GM19452 (cell line): ENCODE data around the gene POM121C.
"Not testable (repeated sequence)": the region's sequence is repeated elsewhere in the genome, so short reads cannot be mapped to it uniquely, and the experiment has no call there.

Source experiments
- ATAC-seq: cut with Tn5 transposase; IDR thresholded peaks from one replicate; pipeline ENCODE4 v1.9.1; 2021; ENCODE audit not compliant: unreplicated experiment

Gene POM121C

DNA sequence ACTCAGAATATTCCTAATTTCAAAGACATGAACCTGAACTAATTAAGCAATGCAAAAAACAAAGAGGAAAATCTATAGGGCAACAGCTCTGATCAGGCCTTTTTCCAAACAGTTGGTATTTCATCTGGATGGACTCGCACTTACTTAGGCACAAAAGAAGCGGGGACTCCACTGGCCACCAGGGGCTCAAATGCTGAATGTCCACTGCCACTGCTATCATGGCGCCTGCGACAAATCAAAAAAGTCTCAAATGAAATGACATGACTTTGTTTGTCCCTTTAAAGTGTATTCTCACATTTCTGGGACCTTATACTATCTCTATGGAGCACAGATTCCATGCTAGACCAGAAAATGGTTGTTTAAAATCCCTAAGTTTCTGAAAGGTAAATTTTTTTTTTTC, 47.1 kb downstream of the POM121C start:
- ATAC-seq: not testable (repeated sequence)

- ATAC-seq: not testable (repeated sequence)
Observed at GRCh38 chr7:75423481-75423880, 62.6 kb downstream of the POM121C start.

GRCh38 chr7:75421798-75422710, 64.0 kb downstream of the POM121C start:
- ATAC-seq: not testable (repeated sequence)

GRCh38 chr7:75420152-75420551, 65.9 kb downstream of the POM121C start:
- not testable (repeated sequence) for ATAC-seq

GRCh38 chr7:75419693-75420092, 66.4 kb downstream of the POM121C start:
- not testable (repeated sequence) for ATAC-seq

- not testable (repeated sequence) for ATAC-seq
Observed at GRCh38 chr7:75419210-75419609, 66.9 kb downstream of the POM121C start.

- not testable (repeated sequence) for ATAC-seq
Observed at GRCh38 chr7:75418292-75418858, 67.7 kb downstream of the POM121C start.

- ATAC-seq: not testable (repeated sequence)
Observed at GRCh38 chr7:75416787-75417186, 69.3 kb downstream of the POM121C start.

GRCh38 chr7:75415829-75416373, 70.2 kb downstream of the POM121C start:
- not testable (repeated sequence) for ATAC-seq

- ATAC-seq: not testable (repeated sequence)
Observed at GRCh38 chr7:75415428-75415817, 70.7 kb downstream of the POM121C start.

DNA sequence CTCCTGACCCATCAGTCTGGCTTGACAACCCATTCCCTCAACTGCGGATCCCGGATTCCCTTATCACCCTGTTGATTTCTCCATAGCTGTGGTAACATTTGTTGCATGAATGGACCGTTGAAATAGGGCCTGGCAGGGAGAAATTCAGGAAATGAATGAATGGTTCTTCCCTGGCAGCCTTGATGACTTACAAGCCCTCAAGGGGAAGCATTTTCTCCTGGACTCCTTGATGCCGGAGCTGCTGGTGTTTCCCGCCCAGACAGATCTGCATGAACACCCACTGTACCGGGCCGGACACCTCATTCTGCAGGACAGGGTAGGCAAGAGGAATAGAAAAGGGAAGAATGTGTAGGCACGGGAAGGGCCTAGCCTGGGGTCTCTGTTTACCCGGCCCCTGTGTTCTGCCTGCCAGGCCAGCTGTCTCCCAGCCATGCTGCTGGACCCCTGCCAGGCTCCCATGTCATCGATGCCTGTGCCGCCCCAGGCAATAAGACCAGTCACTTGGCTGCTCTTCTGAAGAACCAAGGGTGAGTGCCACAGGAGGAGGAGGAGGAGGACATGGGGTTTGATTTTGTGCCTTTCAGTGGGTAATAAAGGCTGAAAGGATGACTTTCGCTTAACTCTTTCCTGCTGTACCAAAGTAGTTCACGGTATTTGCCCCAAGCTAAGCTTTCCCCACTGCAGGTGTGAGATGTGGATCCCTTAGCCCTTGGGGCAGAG, 71.2 kb downstream of the POM121C start:
- ATAC-seq: not testable (repeated sequence)

GRCh38 chr7:75414204-75414603, 71.9 kb downstream of the POM121C start:
- not testable (repeated sequence) for ATAC-seq

DNA sequence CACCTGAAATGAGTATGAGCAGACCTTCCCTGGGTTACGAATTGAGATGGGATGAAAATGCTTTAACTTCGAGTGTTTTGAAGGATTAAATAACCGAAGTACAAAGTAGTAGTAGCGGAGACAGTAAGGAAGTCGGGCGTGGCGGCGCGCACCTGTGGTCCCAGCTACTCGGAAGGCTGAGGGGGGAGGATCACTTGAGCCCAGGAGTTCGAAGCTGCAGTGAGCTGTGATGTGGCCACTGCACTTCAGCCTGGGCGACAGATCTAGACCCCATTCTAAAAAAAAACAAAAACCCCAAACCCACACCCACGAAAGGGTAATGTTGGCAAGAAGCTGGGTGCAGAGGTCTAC, 75.3 kb downstream of the POM121C start:
- not testable (repeated sequence) for ATAC-seq

DNA sequence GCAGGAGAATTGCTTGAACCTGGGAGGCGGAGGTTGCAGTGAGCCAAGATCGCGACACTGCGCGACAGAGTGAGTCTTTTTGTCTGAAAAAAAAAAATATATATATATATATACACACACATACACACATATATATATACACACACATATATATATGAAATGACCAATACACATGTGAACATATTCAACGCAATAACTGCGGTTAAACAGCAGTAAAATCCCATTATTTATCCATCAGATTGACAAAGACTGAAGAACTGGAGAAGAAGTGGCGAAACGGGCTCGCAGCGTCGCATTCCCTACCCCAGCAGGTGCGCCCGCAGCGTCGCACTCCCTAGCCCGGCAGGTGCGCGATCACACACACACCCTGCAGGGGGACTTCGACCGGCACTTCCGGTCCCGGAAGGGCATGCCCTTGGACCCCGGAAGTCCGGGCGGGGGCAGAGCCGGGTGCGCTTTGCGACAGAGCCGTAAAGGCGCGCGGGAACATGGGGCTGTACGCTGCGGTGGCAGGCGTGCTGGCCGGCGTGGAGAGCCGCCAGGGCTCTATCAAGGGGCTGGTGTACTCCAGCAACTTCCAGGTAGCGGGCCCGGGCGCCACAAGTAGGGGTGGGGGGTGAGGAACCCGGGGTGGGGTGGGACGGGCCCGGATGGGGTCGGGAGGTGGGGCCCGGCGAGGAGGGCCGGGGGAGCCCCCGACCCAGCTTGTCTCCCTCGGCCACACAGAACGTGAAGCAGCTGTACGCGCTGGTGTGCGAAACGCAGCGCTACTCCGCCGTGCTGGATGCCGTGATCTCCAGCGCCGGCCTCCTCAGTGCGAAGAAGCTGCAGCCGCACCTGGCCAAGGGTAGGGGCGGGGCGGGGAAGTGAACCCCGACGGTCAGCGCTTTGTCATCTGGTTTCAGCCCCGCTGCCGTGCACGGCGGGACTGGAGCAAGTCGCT, 75.9 kb downstream of the POM121C start:
- ATAC-seq: peak; percentile 91

GRCh38 chr7:75404663-75405062, 81.4 kb downstream of the POM121C start:
- not testable (repeated sequence) for ATAC-seq

GRCh38 chr7:75403455-75404443, 82.3 kb downstream of the POM121C start:
- not testable (repeated sequence) for ATAC-seq

- ATAC-seq: not testable (repeated sequence)
Observed at GRCh38 chr7:75400575-75400974, 85.5 kb downstream of the POM121C start.

- peak; percentile 51 for ATAC-seq
Observed at GRCh38 chr7:75398771-75399700, 87.1 kb downstream of the POM121C start.
